GM19023 (cell line): ENCODE measurements around the gene LMBRD2.

Source experiments
- ATAC-seq: cut with Tn5 transposase; IDR thresholded peaks from one replicate; pipeline ENCODE4 v1.9.1; 2021; ENCODE audit warnings: mild to moderate bottlenecking, moderate library complexity; ENCODE audit not compliant: unreplicated experiment

The LMBRD2 gene

GRCh38 chr5:36055984-36056383 lies 95.7 kb downstream of the LMBRD2 start:
- no peak for ATAC-seq

- ATAC-seq, result no peak
Observed at GRCh38 chr5:36054647-36055046, 97.0 kb downstream of the LMBRD2 start.

GRCh38 chr5:36052538-36052937 lies 99.1 kb downstream of the LMBRD2 start:
- no peak for ATAC-seq

- no peak for ATAC-seq
Observed at GRCh38 chr5:36049949-36050348, 101.7 kb downstream of the LMBRD2 start.
